ENCODE results near the gene ARHGAP10.

ARHGAP10 gene

DNA sequence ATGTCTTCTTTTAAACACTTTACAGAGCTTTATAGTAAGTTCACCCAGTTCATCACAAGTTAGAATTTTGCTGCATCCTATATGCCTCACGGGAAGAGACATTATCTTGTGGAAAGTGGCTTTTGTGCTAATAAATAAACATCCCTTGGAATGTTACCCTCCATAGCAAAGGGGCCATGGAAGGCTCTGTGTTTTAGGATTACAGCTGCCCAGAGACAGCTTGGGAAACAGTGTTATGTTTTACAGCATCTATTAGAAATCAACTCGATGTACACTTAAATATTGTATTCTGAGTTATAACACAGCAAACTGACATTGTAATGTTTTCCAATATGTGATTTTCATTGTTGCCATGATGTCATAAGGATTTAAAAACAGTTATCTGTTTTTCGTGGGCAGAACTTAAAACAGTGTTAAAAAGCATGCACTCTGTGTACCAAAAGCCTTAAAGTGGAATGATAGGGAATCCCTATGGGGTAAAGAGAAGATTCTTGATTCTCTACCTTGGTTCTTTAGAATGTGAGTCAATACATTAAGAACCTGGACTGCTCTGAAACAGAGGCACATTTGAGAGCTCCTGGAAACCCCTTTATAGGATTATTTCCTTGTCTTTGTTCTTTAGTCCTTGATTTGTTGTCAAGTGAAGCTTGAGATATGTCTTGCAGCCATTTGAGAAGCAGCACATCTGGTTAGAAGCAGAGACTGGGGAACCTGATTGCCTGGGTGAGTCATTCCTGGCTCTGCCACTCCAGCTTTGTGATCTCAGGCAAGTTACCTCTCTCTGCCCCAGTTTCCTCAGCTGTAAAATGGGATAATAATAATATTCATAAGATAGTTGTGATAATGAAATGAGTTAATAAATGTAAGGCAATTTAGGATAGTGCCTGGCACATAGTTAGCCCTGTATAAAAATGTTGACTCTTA is 41.6 kb downstream of the ARHGAP10 start:
- TF ChIP-seq MYC (IDR thresholded peaks at IDR 0.05; ENCODE audit: low read depth, low read length) (no peak), POLR2A (IDR thresholded peaks at IDR 0.05; ENCODE audit: extremely low read depth, insufficient read length) (no peak)
- TF ChIP-seq, protein P1, sequence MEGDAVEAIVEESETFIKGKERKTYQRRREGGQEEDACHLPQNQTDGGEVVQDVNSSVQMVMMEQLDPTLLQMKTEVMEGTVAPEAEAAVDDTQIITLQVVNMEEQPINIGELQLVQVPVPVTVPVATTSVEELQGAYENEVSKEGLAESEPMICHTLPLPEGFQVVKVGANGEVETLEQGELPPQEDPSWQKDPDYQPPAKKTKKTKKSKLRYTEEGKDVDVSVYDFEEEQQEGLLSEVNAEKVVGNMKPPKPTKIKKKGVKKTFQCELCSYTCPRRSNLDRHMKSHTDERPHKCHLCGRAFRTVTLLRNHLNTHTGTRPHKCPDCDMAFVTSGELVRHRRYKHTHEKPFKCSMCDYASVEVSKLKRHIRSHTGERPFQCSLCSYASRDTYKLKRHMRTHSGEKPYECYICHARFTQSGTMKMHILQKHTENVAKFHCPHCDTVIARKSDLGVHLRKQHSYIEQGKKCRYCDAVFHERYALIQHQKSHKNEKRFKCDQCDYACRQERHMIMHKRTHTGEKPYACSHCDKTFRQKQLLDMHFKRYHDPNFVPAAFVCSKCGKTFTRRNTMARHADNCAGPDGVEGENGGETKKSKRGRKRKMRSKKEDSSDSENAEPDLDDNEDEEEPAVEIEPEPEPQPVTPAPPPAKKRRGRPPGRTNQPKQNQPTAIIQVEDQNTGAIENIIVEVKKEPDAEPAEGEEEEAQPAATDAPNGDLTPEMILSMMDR (IDR thresholded peaks at IDR 0.05; ENCODE audit: low read depth, low read length), result no peak
- TF ChIP-seq, protein P2, sequence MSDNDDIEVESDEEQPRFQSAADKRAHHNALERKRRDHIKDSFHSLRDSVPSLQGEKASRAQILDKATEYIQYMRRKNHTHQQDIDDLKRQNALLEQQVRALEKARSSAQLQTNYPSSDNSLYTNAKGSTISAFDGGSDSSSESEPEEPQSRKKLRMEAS (IDR thresholded peaks at IDR 0.05; ENCODE audit: low read depth, low read length), result no peak
- no peak for DNase-seq (ENCODE audit: low read depth)
- H3K4me3 ChIP-seq (ENCODE audit: low read depth, low read length), result no peak overlapping the region

DNA sequence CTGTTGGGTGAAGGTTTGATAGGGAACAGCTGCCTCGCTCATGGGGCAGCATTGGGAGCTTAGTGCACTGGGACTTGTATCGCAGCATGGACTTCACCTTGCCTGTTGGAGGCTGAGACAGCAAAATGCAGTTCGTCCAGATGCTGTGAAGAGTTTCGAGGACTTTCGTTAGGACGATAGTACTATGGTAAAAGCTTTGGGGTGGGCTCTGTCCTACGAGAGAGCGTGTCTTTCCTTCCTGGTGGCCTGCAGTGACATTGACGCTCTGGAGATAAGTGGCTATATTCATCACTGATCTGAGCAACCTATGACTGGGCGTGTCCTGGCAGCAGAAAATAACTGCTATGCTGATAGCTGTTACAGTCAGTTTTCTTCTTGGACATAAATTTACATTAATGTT is 44.8 kb downstream of the ARHGAP10 start:
- no peak overlapping the region for H3K4me3 ChIP-seq (ENCODE audit: low read depth, low read length)

DNA sequence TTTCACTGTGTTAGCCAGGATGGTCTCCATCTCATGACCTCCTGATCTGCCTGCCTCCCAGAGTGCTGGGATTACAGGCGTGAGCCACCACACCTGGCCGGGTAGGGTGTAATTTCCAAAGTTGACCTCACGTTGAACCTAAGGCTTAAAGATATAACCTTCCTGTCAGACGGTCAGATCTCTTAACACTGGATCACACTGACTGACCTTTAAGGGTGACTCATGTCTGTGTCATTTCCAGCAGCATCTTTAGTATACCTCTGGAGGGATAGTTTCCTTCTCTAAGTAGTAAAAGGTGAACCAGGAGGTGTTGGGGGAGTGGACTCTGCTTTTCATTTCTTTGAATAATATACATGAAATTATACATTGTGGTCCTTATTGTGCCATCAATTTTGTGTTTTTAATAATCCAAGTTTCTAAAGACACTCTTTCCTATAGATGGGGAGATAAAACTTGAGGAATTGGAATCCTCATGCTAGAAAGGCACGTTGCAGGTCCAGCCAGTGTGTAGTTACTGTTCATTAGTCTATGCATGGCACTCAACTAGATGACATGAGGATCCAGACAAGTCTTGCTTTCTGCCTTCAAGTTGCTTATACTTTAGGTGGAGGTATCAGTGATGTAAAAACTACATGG is 45.7 kb downstream of the ARHGAP10 start:
- H3K4me3 ChIP-seq (ENCODE audit: low read depth, low read length), result no peak overlapping the region
- no peak for DNase-seq (ENCODE audit: low read depth)
- TF ChIP-seq, protein P1 (IDR thresholded peaks at IDR 0.05; ENCODE audit: low read depth, low read length), result no peak
- TF ChIP-seq MYC (IDR thresholded peaks at IDR 0.05; ENCODE audit: low read depth, low read length) (no peak), POLR2A (IDR thresholded peaks at IDR 0.05; ENCODE audit: extremely low read depth, insufficient read length) (no peak)
- TF ChIP-seq, protein P2 (IDR thresholded peaks at IDR 0.05; ENCODE audit: low read depth, low read length), result no peak

More for the DNA sequence above, 44.8 kb downstream of the ARHGAP10 start:
- TF ChIP-seq, protein P1 (IDR thresholded peaks at IDR 0.05; ENCODE audit: low read depth, low read length), result no peak
- TF ChIP-seq, protein P2 (IDR thresholded peaks at IDR 0.05; ENCODE audit: low read depth, low read length), result no peak
- TF ChIP-seq POLR2A (IDR thresholded peaks at IDR 0.05; ENCODE audit: extremely low read depth, insufficient read length), result no peak
- no peak for TF ChIP-seq MYC (IDR thresholded peaks at IDR 0.05; ENCODE audit: low read depth, low read length)
- no peak for DNase-seq (ENCODE audit: low read depth)

DNA sequence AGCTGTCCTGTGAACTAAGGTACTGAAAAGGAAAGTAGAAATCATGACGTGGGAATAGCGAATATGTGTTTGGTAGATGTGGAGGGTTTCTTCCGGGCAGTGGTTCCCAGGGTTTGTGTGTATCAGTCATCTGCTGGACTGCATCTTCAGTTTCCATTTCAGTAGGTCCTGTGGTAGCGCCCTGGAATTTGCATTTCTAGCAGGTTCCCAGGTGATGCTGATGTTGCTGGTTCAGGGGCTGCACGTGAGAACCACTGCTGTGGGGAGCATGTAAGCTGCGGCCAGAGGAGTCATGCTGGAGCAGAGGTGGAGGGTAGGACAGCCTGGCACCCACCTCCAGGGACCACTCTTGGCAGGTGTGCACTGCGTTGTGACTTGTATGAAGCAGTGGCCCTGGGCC is 47.1 kb downstream of the ARHGAP10 start:
- no peak overlapping the region for H3K4me3 ChIP-seq (ENCODE audit: low read depth, low read length)
- no peak for DNase-seq (ENCODE audit: low read depth)
- no peak for TF ChIP-seq POLR2A (IDR thresholded peaks at IDR 0.05; ENCODE audit: extremely low read depth, insufficient read length)

DNA sequence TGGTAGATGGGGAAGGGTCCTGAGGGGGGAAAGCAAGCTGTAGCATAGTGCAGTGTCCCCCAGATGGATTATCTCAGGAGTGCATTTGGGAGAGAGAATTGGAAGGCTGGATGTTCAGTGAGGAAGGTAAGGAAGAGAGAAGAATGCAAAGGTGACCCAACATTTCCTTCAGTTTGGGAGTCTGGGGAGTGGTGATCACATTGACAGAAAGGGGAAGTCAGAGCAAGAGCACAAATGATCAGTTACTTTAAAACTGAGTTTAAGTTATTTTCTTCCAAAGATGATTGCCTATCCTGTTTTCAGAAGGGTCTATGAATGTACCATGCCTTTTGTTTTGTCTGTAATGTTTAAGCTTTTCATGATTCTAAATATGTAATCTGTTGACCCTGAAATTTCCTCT is 47.6 kb downstream of the ARHGAP10 start:
- DNase-seq (ENCODE audit: low read depth), result no peak
- TF ChIP-seq, protein P2 (IDR thresholded peaks at IDR 0.05; ENCODE audit: low read depth, low read length), result no peak
- TF ChIP-seq MYC (IDR thresholded peaks at IDR 0.05; ENCODE audit: low read depth, low read length) (no peak), POLR2A (IDR thresholded peaks at IDR 0.05; ENCODE audit: extremely low read depth, insufficient read length) (no peak)
- TF ChIP-seq, protein P1 (IDR thresholded peaks at IDR 0.05; ENCODE audit: low read depth, low read length), result no peak
- no peak overlapping the region for H3K4me3 ChIP-seq (ENCODE audit: low read depth, low read length)

DNA sequence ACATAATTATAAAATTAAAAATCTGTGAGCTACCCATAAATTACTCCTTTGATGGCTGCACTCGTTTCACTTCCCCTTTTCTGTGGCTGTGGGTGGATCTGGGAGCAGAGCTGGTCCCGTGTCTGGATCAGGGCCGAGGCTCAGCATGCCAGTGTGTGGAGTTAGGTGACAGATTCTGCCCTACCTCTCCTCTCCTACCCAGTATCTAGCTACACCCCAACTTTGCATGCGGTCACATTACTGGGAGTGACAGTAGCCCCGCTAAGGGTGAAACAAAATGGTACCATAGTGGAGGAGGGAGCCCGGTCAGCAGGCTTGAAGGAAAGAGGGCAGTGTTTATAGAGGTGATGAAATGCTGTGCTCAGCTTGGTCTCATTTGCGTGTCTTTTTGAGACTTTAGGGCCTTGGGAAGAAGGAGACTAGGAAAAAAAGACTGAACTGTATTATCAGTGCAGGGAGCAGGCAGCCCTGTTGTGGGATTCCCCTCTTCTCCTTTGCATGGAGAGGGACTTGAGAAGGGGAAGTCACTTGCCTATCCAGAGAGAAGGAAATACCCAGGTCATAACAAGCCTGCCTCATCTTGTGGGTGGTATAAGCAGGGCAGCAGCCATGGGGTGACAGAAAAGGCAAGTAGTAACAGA is 48.4 kb downstream of the ARHGAP10 start:
- no peak overlapping the region for H3K4me3 ChIP-seq (ENCODE audit: low read depth, low read length)
- DNase-seq (ENCODE audit: low read depth), result peak; percentile 40
- TF ChIP-seq, protein P1 (IDR thresholded peaks at IDR 0.05; ENCODE audit: low read depth, low read length), result no peak
- TF ChIP-seq, protein P2 (IDR thresholded peaks at IDR 0.05; ENCODE audit: low read depth, low read length), result no peak
- TF ChIP-seq POLR2A (IDR thresholded peaks at IDR 0.05; ENCODE audit: extremely low read depth, insufficient read length) (no peak), MYC (IDR thresholded peaks at IDR 0.05; ENCODE audit: low read depth, low read length) (no peak)

Data from NB4 (cell line).